A673 (cell line): ENCODE data around the gene DAB1. TPM values are rescaled to one million over a fixed set of nuclear protein-coding genes. Genes with fewer than 3 reads are reported as not detected.

Experiments used
- BruUV-seq: library from RNA; stranded (reverse); fragments of 400-500 nt; replicated peaks from 2 replicates; lab custom pipeline; 2021; lab: Mats Ljungman, UMichigan
- CTCF ChIA-PET: fragments of 300-600 bp; sonication (Branson Sonifier 250); formaldehyde crosslinking; loops from one replicate; lab custom pipeline; 2022; ENCODE audit warnings: antibody characterized with exemption; lab: Charles Lee
- POLR2A ChIA-PET: fragments of 300-600 bp; sonication (Branson Sonifier 250); formaldehyde crosslinking; loops from one replicate; lab custom pipeline; 2022; ENCODE audit warnings: antibody characterized with exemption; ENCODE audit not compliant: low non-redundant PET; lab: Charles Lee
- DNase-seq: peaks from one replicate; pipeline ENCODE4 v3.0.0-alpha.2; 2015; ENCODE audit warnings: low spot score
- H3K27ac ChIP-seq: fragments of 200-600 bp; sonication (generic); 2 replicates; pipeline ENCODE4 v1.5.1; 2016; ENCODE audit warnings: mixed run types, low read depth, mild to moderate bottlenecking, mixed read lengths, antibody characterized with exemption, low read length; ENCODE audit not compliant: poor library complexity, severe bottlenecking
- H3K27me3 ChIP-seq: fragments of 200-600 bp; sonication (generic); replicated peaks from 2 replicates; pipeline ENCODE4 v1.6.1; 2017; ENCODE audit warnings: mixed run types, low read depth, mild to moderate bottlenecking, mixed read lengths, antibody characterized with exemption, low read length; ENCODE audit not compliant: insufficient read depth, poor library complexity
- H3K36me3 ChIP-seq: fragments of 200-600 bp; sonication (generic); 2 replicates; pipeline ENCODE4 v1.6.1; 2016; ENCODE audit warnings: mixed run types, mild to moderate bottlenecking, mixed read lengths, antibody characterized with exemption, low read length; ENCODE audit not compliant: insufficient read depth, poor library complexity, severe bottlenecking
- H3K4me1 ChIP-seq: fragments of 200-600 bp; sonication (generic); 2 replicates; pipeline ENCODE4 v1.6.1; 2017; ENCODE audit warnings: mixed run types, mild to moderate bottlenecking, mixed read lengths, antibody characterized with exemption, low read length; ENCODE audit not compliant: insufficient read depth, poor library complexity, severe bottlenecking
- H3K4me3 ChIP-seq: fragments of 200-600 bp; sonication (generic); 2 replicates; pipeline ENCODE4 v1.5.1; 2016; ENCODE audit warnings: low read depth, mixed run types, mild to moderate bottlenecking, mixed read lengths, low read length; ENCODE audit not compliant: poor library complexity, severe bottlenecking
- H3K9me3 ChIP-seq: fragments of 200-600 bp; sonication (generic); 2 replicates; pipeline ENCODE4 v1.6.1; 2016; ENCODE audit warnings: mixed run types, low read depth, mild to moderate bottlenecking, mixed read lengths, antibody characterized with exemption, low read length; ENCODE audit not compliant: poor library complexity, severe bottlenecking
- EZH2 ChIP-seq: fragments of 200-600 bp; sonication (generic); IDR thresholded peaks from 2 replicates; pipeline ENCODE4 v1.6.1; 2017; ENCODE audit warnings: borderline replicate concordance, low read depth, mild to moderate bottlenecking, mixed read lengths, antibody characterized with exemption, low read length; ENCODE audit not compliant: poor library complexity, severe bottlenecking
- intact Hi-C: fragments of 100-400 bp; cut with micrococcal nuclease; formaldehyde crosslinking; loops from one replicate; pipeline ENCODE4 v1.10.0; 2022; ENCODE audit not compliant: unreplicated experiment
- total RNA-seq: library from RNA; stranded (reverse); gene quantifications from 2 replicates; pipeline ENCODE4 v1.2.3, GENCODE V29; 2021
- TF ChIP-seq, protein P1 (sequence below): fragments of 300-800, 200-600 bp; sonication (generic); conservative IDR thresholded peaks from 2 replicates; pipeline ENCODE4 v1.5.1; 2017; ENCODE audit warnings: low read depth, mild to moderate bottlenecking, antibody characterized with exemption, low read length, moderate library complexity, mixed read lengths

DAB1 gene
- total RNA-seq, 1 experiment from 2014 or later, result 112 TPM

DNA sequence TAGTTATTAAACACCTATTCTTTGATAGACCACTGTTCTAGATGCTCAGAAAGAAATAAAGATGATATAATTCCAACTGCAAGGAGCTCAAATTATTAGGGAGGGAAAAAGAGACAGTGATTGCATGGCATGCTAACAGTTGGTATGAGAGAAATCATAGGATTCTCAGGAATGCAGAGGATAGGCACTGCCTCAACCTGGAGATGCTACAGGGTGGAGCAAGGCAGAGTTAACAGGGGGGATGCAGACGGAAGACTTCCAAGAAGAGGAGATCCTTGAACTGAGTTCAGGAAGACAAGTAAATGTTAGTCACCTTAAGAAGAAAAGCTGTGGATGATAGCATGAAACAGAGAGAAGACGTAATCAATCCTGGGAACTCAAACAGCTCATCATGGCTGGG, 123.7 kb downstream of the DAB1 start:
- CTCF ChIA-PET, result no interaction called here

DNA sequence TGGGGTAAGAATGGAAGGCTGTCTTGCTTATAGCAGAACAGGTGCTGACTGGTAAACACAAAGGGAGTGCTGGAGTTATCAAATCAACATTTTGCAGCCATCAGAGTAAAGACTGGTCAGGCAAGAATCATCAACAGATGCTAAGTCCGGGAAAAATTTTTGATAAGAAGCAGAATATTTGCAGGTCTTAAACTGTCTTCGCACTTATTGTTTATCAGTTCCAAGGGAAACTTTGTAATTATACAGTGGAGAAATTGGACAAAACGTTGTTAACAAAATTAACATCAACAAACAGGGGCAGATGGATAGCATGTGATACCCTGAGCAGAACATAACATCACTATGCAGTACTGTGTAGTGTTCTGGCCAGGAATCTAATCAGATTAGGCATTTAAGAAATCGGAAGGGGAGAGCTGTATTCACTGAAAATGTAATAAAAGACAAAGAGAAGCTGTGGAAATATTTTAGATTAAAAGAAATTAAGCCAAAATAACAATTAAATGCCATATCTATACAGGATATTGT, 127.1 kb downstream of the DAB1 start:
- Histone ChIP-seq H3K4me3 (no peak overlapping the region), H3K9me3 (no peaks in the 10 kb centered on the region), H3K36me3 (no peaks in the 10 kb centered on the region), H3K27ac (no peak overlapping the region), H3K27me3 (no peaks in the 10 kb centered on the region), H3K4me1 (peaks cover 27% of the 10 kb centered on the region)
- intact Hi-C loops, result no loop called here
- CTCF ChIA-PET, result no interaction called here
- POLR2A ChIA-PET, result no interaction called here
- DNase-seq, result no peak
- BruUV-seq, result no TSS peak
- TF ChIP-seq, protein P1, sequence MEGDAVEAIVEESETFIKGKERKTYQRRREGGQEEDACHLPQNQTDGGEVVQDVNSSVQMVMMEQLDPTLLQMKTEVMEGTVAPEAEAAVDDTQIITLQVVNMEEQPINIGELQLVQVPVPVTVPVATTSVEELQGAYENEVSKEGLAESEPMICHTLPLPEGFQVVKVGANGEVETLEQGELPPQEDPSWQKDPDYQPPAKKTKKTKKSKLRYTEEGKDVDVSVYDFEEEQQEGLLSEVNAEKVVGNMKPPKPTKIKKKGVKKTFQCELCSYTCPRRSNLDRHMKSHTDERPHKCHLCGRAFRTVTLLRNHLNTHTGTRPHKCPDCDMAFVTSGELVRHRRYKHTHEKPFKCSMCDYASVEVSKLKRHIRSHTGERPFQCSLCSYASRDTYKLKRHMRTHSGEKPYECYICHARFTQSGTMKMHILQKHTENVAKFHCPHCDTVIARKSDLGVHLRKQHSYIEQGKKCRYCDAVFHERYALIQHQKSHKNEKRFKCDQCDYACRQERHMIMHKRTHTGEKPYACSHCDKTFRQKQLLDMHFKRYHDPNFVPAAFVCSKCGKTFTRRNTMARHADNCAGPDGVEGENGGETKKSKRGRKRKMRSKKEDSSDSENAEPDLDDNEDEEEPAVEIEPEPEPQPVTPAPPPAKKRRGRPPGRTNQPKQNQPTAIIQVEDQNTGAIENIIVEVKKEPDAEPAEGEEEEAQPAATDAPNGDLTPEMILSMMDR, result no peak
- TF ChIP-seq EZH2, result no peak

More for the DNA sequence above, 123.7 kb downstream of the DAB1 start:
- Histone ChIP-seq H3K4me3 (no peak overlapping the region), H3K27ac (no peak overlapping the region), H3K4me1 (peaks cover 16% of the 10 kb centered on the region), H3K27me3 (no peaks in the 10 kb centered on the region), H3K36me3 (no peaks in the 10 kb centered on the region), H3K9me3 (no peaks in the 10 kb centered on the region)
- no TSS peak for BruUV-seq
- DNase-seq, result no peak
- TF ChIP-seq, protein P1, result no peak
- no peak for TF ChIP-seq EZH2
- intact Hi-C loops, result no loop called here
- POLR2A ChIA-PET, result no interaction called here

DNA sequence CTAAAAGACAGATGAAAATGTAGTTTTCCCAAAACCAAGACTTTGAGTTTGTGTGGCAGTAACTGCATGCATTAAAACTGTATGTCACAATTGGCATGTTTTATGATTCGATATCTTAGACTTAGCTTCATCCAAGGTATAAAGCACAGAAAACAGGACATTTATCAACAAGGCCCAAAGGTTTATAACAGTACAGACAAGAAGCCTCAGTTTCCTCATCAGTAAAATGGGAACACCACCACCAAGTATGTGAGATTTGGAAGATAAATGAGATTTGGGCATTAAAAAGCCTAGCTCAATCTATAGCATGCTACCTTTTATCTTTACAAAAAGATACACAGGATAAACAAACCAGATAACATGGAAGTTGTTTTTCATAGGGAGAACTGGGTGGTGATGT, 128.5 kb downstream of the DAB1 start:
- ChIA-PET CTCF (no interaction called here), POLR2A (no interaction called here)
- Histone ChIP-seq H3K4me3 (no peak overlapping the region), H3K9me3 (no peaks in the 10 kb centered on the region), H3K27ac (no peak overlapping the region), H3K36me3 (no peaks in the 10 kb centered on the region), H3K27me3 (no peaks in the 10 kb centered on the region), H3K4me1 (peaks cover 24% of the 10 kb centered on the region)
- intact Hi-C loops, result no loop called here
- DNase-seq, result no peak
- no TSS peak for BruUV-seq
- TF ChIP-seq, protein P1, result no peak
- no peak for TF ChIP-seq EZH2
